ENCODE results near the gene MYADML2.

DNA sequence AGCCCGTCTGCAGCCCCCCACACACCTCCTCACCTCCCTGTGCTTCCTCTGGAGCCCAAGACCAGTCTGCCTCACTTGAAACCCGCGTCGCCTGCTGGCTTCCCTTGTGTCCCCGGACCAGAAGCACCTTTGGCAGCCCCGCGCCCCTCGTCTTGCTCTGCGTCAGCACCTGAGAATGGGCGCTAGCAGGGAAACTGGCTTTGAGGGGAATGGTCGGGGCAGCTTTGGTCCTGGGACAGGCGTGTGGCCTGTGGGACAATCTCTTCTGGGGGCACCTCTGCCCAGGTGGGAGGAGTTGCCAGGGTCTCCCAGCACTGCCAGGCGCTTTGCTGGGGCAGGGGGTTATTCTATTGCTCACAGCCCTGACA, 15.9 kb downstream of the MYADML2 start:
- no peak for TF ChIP-seq POLR2A (IDR thresholded peaks at IDR 0.05; ENCODE audit: low read length)
- TF ChIP-seq GATA1 (IDR thresholded peaks at IDR 0.05; ENCODE audit: low read depth, low read length), result no peak

Measured in erythroblast (primary cell).